Kidney (tissue), 14 donors: ENCODE measurements around the gene FAM53A. TPM values are rescaled to one million over a fixed set of nuclear protein-coding genes. Genes with fewer than 3 reads are reported as not detected.
A peak's percentile ranks its signal among the peaks of the same experiment; 100 is the strongest.

Experiments
- DNase-seq, 5 donors: peaks; one replicate each; pipeline ENCODE4 v3.0.0-alpha.2; 2013 to 2020
- FAIRE-seq: peaks from 2 replicates; lab custom pipeline; 2012; peaks lifted over from hg19 to GRCh38; lab: Jason Lieb, UNC
- H3K27ac ChIP-seq, 2 donors: one replicate each; pipeline ENCODE4 v1.7.0; 2013; ENCODE audit warnings: low read depth in 2 of 2, low read length in 2 of 2, inconsistent platforms in 1 of 2
- H3K27me3 ChIP-seq: one replicate; pipeline ENCODE4 v1.7.1; 2013; ENCODE audit warnings: low read length, inconsistent platforms; ENCODE audit not compliant: control insufficient read depth, insufficient read depth
- H3K36me3 ChIP-seq, 3 donors: one replicate each; pipeline versions ENCODE4 v1.7.0 to v1.7.1; 2013; ENCODE audit warnings: low read length in 3 of 3, control low read depth in 1 of 3, inconsistent platforms in 1 of 3; ENCODE audit not compliant: insufficient read depth in 3 of 3, control insufficient read depth in 2 of 3
- H3K4me1 ChIP-seq, 3 donors: one replicate each; pipeline versions ENCODE4 v1.7.0 to v1.7.1; 2013; ENCODE audit warnings: low read length in 3 of 3, inconsistent platforms in 1 of 3, low read depth in 1 of 3; ENCODE audit not compliant: control insufficient read depth in 2 of 3, insufficient read depth in 2 of 3
- H3K4me3 ChIP-seq, 3 donors: one replicate each; pipeline versions ENCODE4 v1.7.0 to v1.8.1; 2013; ENCODE audit warnings: low read length in 3 of 3, control low read depth in 1 of 3, inconsistent platforms in 1 of 3
- H3K9ac ChIP-seq, 3 donors: one replicate each; pipeline versions ENCODE4 v1.7.0 to v1.7.1; 2013; ENCODE audit warnings: low read length in 3 of 3, control low read depth in 1 of 3, inconsistent platforms in 1 of 3
- H3K9me3 ChIP-seq, 3 donors: one replicate each; pipeline versions ENCODE4 v1.7.0 to v1.7.1; 2013; ENCODE audit warnings: low read length in 3 of 3, control low read depth in 1 of 3, inconsistent platforms in 1 of 3; ENCODE audit not compliant: control insufficient read depth in 2 of 3, insufficient read depth in 1 of 3
- CTCF ChIP-seq: IDR thresholded peaks from 3 replicates; pipeline ENCODE4 v1.5.1; 2012; ENCODE audit warnings: mild to moderate bottlenecking, moderate library complexity, borderline replicate concordance; ENCODE audit not compliant: insufficient read depth; ENCODE audit errors: extremely low read depth
- intact Hi-C: fragments of 100-400 bp; cut with DNase I; formaldehyde crosslinking; loops from one replicate; pipeline ENCODE4 v1.11.1; 2022
- polyA plus RNA-seq: library from polyadenylated mRNA; stranded (reverse); fragments of 350-450 nt; fragmentation: Illumina TruSeq; extraction: RNeasy Lipid Tissue Mini Kit (QIAGEN cat#74804); gene quantifications from one replicate; pipeline ENCODE4 v1.2.3, GENCODE V29; 2014; ENCODE audit warnings: low read depth, low replicate concordance; ENCODE audit not compliant: insufficient read depth
- total RNA-seq: library from RNA; stranded (reverse); fragmentation: NEBNext Ultra II Directional; extraction: Animal tissue kit (Norgen Biotek cat#: 25700); gene quantifications from one replicate; pipeline ENCODE4 v1.2.1, GENCODE V29; 2021
- donor health status: control.
- donor health status: control.
- donor health status: control.
- donor health status: control.
- donor health status: control.
- donor health status: DM: yes; HTN: yes; CAD: no.
- donor health status: Normal renal cell carcinoma (clear cell type).

FAM53A gene
- total and polyA plus RNA-seq, 2 donors from 2014 or later, result 1.2 to 2.9 TPM

DNA sequence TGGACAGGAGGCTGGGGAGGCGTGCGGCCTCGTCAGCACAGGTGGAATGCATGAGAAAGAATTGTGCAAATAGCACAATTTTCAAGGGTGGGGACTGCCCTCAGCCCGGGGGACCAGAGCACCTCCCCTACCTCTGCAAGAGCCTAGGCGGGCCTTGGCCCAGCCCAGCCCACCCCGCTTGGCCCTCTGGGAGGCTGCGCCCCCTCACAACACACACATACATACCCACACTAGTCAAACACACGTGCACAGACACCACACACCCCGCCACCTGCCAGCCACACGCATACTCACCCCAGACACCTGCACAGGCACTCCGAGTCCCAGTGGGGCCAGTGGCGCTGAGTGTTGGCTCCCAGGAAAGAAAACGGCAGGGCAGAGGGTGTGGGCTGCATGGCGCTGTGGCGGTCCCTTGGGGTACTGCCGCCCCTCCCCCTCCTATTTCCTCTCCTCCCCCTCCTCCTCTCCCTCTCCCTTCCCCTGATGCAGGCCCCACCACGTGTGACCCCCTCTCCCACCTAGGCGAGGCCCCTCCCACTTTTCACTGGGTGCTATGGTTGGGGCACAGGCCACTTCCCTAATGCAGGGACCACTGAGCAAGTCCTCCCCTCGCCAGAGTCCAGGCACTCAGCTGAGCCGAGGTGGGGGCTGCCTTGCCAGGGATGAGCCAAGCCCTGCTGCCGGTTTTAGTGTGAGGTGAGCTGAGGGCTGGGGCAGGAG, 84.5 kb downstream of the FAM53A start:
- FAIRE-seq (no peak), DNase-seq (peak in 2 of 5 donors; percentile 45 to 67)
- intact Hi-C loops, result no loop called here
- no peak overlapping the region for H3K4me3 ChIP-seq
- H3K27ac ChIP-seq, result no peak overlapping the region
- no peaks in the 10 kb centered on the region for H3K36me3 ChIP-seq
- H3K4me1 ChIP-seq, result no peaks in the 10 kb centered on the region
- H3K27me3 ChIP-seq, result no peaks in the 10 kb centered on the region
- H3K9ac ChIP-seq, result no peak overlapping the region
- H3K9me3 ChIP-seq, result no peaks in the 10 kb centered on the region
- no peak for TF ChIP-seq CTCF

DNA sequence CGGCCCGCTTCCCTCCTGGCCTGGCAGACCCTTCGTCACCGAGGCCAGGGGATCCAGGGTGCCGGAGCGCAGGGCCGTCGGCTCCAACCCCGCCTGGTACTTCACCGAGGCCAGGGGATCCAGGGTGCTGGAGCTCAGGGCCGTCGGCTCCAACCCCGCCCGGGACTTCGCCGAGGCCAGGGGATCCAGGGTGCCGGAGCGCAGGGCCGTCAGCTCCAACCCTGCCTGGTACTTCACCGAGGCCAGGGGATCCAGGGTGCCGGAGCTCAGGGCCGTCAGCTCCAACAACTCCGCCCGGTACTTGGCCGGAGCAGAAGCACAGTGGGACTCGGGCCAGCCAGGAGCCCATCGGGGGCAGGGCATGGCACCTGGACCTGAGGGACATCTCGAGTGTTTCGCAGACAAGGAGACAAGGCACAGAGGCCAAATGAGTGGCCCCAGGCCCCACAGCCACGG, 85.1 kb downstream of the FAM53A start:
- Histone ChIP-seq H3K9me3 (no peaks in the 10 kb centered on the region), H3K4me3 (no peak overlapping the region), H3K36me3 (no peaks in the 10 kb centered on the region), H3K27ac (no peak overlapping the region), H3K27me3 (no peaks in the 10 kb centered on the region), H3K4me1 (no peaks in the 10 kb centered on the region), H3K9ac (no peak overlapping the region)
- intact Hi-C loops, result no loop called here
- FAIRE-seq, result no peak
- DNase-seq, result peak in 2 of 5 donors; percentile 39 to 70
- no peak for TF ChIP-seq CTCF

GRCh38 chr4:1598206-1599025, 85.7 kb downstream of the FAM53A start:
- no peaks in the 10 kb centered on the region for H3K9me3 ChIP-seq
- no peak overlapping the region for H3K9ac ChIP-seq
- no peak for FAIRE-seq
- H3K27me3 ChIP-seq, result no peaks in the 10 kb centered on the region
- H3K4me1 ChIP-seq, result no peaks in the 10 kb centered on the region
- intact Hi-C loops, result no loop called here
- H3K4me3 ChIP-seq, result no peak overlapping the region
- TF ChIP-seq CTCF, result no peak
- H3K36me3 ChIP-seq, result no peaks in the 10 kb centered on the region
- DNase-seq, result peak in 2 of 5 donors; percentile 19 to 65
- no peak overlapping the region for H3K27ac ChIP-seq
